Stimulated activated CD8-positive, alpha-beta memory T cell treated with anti-CD3 and anti-CD28 coated beads, Interleukin-12 subunit alpha, Interleukin-12 subunit beta, amount 100 ng/mL, for 24 hours (primary cell): ENCODE results near the gene NEURL1B.
"Not testable (repeated sequence)": the region's sequence is repeated elsewhere in the genome, so short reads cannot be mapped to it uniquely, and the experiment has no call there.

Experiments
- DNase-seq: peaks from one replicate; pipeline ENCODE4 v3.0.0-alpha.2; 2020; ENCODE audit errors: extremely low read depth

NEURL1B gene, protein sequence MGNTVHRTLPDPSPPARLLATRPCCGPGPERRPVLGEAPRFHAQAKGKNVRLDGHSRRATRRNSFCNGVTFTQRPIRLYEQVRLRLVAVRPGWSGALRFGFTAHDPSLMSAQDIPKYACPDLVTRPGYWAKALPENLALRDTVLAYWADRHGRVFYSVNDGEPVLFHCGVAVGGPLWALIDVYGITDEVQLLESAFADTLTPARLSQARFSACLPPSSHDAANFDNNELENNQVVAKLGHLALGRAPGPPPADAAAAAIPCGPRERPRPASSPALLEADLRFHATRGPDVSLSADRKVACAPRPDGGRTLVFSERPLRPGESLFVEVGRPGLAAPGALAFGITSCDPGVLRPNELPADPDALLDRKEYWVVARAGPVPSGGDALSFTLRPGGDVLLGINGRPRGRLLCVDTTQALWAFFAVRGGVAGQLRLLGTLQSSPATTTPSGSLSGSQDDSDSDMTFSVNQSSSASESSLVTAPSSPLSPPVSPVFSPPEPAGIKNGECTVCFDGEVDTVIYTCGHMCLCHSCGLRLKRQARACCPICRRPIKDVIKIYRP

DNA sequence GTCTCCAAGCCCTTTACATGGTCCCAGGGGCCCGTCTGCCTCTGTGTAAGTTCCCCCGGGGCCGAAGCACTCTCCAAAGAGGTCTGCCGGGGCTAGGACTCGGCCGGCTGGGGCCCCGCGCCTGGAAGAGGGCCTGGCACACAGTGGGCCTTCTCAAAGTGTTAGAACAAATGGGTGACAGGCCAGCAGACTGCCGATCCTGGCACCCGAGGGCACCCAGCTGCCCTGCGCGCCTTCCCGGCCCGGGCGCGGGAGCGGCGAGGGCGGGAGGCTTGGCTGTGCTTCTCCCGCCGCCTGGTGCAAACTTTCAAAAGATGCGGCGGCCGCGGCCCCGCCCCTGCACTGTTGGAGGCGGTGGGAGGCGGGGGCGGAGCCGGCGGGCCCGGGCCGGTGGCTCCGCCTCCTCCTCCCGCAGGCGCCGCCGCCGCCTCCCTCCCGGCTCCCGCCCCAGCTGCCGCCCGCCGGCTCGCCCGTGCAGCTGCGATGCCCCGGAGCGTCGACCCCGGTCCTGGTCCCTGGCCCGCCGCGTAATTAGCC is at the start of gene NEURL1B:
NEURL1B (plus strand) TSS at position 442 of the 537 bp plus-strand sequence. CDS start 144 bp downstream, outside the sequence.
- DNase-seq = no peak

DNA sequence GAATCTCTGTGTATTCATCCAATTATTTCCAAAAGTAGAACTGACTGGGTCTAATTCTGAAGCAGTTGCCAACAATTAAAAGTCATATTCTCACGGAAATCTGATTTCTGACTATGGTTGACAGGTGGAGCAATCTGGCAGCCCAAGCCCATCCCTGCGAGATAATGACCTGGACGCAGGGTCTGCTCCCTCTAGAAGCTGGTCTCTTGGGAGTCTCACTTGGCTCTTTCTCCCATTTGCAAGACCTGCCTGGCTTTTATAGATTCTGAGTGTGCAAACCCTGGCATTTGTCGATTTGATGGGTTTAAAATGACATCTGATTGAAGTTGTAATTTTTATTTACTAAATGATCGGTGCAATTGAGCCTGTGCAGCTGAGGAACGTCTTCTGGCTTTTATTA is 49.4 kb upstream of the NEURL1B start:
- no peak for DNase-seq

DNA sequence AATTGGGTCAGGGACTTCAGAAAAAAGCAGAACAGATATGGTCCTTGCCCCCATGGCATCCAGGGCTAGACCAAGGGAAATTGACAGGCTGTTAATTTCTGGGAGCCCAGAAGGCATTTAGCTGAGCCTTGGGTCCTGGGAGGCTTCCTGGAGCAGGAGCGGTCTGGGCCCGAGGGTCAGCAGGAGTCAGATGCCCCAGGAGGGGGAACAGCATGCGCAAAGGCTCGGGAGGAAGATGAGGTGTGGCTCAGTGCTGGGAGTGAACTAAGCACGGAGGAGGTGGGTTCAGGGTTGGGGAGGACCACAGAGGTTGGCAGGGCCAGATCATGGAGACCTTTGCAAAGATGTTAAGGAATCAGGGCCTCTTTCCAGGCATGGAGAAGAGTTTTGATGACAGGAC is 48.2 kb upstream of the NEURL1B start:
- no peak for DNase-seq

GRCh38 chr5:172593306-172593705 is 47.8 kb upstream of the NEURL1B start:
- DNase-seq = no peak

DNA sequence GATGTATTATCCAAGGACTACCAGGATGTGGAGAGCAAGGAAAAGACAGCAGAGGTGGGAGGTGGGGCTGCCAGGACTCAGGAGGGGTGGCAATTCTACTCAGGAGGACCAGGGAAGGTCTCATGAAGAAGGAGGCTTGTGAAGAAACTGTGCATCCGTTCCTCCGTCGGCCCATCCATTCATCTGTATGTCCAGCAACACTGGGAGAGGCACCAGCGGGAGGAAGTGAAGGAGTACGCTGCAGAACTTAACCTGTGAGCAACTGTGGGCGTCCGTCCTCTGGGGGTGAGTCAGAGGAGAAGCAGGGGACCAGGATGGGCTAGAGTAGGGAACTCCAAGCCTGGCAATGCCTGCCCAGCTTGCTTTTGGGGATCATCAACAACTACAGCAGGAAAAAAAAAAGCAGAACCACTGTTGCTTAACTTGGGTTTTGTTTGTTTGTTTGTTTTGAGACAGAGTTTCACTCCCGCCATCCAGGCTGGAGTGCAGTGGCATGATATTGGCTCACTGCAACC is 47.3 kb upstream of the NEURL1B start:
- DNase-seq = no peak

DNA sequence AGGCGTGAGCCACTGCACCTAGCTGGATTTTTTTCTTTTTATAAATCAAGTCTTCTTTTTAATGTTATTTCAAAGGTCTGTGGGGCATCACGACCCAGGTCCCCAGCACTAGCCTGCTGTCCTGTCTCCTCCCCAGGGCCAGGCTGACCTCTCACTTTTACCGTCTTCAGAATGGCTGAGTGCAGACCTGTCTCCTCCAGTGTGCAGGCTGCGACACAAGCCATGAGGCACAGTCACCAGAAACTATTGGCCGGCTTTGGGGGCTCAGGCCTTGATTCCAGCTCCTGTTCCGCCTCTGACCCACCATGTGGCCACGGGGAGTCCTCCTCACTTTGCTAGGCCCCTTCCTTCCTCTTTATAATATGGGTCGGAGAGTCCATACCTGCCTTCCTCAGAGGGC is 46.6 kb upstream of the NEURL1B start:
- no peak for DNase-seq

DNA sequence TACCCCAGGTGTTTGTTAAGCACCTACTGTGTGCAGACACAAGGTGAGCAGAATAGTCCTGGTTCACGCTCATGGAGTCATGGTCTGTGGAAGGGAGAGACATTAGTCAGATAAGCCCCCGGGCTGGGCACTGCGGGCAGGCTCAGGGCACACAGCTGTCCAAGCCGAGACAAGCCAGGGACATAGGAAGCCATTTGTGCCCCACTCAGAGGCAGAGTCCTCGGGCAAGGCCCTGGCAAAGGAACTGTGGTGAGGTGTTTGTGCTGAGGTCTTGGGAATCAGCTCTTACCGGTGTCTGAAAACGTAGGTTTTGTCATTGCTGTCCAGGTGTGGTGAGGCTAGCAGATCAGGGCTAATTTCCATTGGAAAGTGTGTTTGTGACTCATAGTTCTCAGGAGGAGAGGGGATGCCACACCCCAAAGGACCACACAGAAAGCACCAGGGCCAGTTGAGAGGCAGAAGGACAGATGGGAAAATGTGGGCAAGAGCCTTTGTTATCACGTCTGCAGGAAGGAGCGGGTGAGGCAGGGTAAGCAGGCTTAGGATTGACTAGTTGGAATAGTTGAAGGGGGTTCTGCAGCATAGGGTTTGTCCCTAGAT is 46.1 kb upstream of the NEURL1B start:
- no peak for DNase-seq

- DNase-seq = no peak
Measured at GRCh38 chr5:172595596-172596455, 45.2 kb upstream of the NEURL1B start.

GRCh38 chr5:172596638-172597231 is 44.3 kb upstream of the NEURL1B start:
- DNase-seq = no peak

GRCh38 chr5:172597755-172598155 is 43.3 kb upstream of the NEURL1B start:
- DNase-seq = no peak

DNA sequence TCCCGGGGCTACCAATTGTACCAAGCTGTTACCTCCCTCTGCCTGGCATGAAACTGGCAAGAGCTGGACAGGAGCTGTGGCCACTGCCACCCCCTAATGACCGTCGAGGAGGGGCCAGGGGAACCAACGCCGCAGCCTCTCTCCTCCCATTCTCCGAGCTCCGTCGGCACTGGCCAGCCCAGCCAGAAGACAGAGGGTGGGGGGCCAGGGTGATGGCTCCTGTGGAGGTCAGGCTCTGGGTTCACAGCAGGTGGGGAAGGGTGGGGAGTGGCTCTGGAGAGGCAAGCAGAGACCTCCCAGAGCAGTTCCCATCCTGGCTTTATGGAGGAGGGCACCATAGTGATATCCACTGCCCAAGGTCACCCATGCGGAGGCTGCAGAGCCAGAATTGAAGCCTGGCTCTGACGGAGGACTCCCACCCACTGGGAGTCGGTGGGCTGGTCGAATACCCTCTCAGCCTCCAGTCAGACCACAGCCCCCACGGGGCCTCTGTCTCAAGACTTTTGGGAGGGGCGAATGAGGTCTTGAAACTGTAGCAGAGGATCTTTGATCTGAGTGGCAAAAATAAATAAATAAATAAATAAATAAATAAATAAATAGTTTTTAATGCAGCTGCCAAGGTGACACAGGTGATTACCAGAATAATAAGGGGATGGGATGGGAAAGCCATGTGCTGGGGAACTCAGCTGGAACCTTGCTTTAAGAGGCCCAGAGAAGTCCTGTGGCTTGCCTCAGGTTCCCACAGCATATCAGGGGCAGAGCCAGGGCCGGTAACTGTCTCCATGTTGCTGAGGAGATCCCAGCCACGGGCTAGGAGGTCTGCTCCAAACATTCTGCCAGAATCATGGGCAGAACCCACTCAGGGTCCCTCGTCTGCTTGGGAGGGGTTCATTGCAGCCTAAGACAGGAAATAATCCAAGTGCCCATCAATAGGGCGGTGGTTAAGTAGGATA is 42.5 kb upstream of the NEURL1B start:
- DNase-seq = no peak

GRCh38 chr5:172599204-172599567 is 41.9 kb upstream of the NEURL1B start:
- DNase-seq = no peak

- no peak for DNase-seq
Measured at GRCh38 chr5:172600571-172600970, 40.5 kb upstream of the NEURL1B start.

GRCh38 chr5:172601576-172601975 is 39.5 kb upstream of the NEURL1B start:
- DNase-seq = not testable (repeated sequence)

DNA sequence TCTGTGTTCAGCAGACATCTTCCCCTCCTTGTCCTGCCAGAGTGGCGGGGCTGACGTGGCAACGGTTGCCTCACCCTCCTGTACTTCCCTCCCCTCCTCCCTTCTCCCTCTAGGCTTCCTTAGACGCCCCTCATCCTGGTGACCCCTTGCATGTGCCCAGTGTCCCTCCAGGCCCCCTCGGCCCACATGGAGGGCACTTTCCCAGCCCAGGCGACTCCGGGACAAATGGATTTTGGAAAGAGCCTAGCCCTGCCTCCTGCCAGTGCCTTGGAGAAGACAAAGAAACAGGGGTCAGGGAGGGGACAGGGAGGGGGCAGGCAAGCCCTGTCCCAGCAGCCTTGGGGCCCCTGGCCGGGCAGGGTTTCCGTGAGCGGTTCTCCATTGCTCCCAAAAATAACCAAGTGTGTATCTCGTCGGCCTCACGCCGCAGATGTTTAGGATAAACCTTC is 38.3 kb upstream of the NEURL1B start:
- DNase-seq = no peak

DNA sequence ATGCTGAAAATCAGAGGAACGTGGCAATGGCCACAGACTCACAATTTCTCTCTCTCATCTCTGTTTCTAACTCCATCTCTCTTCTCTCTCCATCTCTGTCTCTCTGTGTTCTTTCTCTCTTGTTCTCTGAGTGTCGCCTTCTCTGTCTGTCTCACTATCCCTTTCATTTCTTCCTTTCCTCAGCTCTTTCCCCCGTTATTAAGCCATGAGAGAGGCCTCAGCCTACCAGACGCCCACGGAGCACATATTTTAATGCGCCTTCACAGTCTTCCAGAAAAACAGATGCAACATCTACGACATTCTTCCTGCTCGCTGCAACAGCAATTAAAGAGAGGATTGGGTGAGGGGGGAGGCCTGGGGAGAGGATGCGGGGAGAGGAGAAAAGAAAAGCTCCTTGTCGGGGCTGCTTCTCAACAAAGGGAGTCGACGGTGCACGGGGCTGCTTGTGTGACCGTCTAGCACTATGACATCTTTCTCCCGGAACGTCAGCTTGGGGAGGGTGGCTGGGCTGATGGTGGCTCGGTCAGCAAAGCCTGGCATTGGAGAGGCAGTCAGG is 37.7 kb upstream of the NEURL1B start:
- no peak for DNase-seq

GRCh38 chr5:172605466-172605865 is 35.6 kb upstream of the NEURL1B start:
- no peak for DNase-seq

- DNase-seq = no peak
Measured at GRCh38 chr5:172606156-172606785, 34.8 kb upstream of the NEURL1B start.

- DNase-seq = no peak
Measured at GRCh38 chr5:172607213-172607793, 33.8 kb upstream of the NEURL1B start.
